Measurements from ENCODE around the gene ARHGAP26. TPM values are rescaled to one million over a fixed set of nuclear protein-coding genes. Genes with fewer than 3 reads are reported as not detected.
A peak's percentile ranks its signal among the peaks of the same experiment; 100 is the strongest.

ARHGAP26 gene
- total and polyA plus RNA-seq, 2 experiments from 2014 or later: 9.5 to 16.8 TPM

GRCh38 chr5:143216211-143216610 is 446.0 kb downstream of the ARHGAP26 start (continued):
- TF ChIP-seq ZNF462 (CRISPR knock-in tag; IDR thresholded peaks at IDR 0.05) (no peak), NANOG (IDR thresholded peaks at IDR 0.05; ENCODE audit: borderline replicate concordance) (no peak)

- Histone ChIP-seq H3K79me2 (replicated peaks; ENCODE audit: insufficient read depth) (no peaks in the 10 kb centered on the region), H3K4me1 (ENCODE audit: insufficient read depth) (no peaks in the 10 kb centered on the region), H3F3A (replicated peaks; ENCODE audit: low read depth) (no peaks in the 10 kb centered on the region), H3K4me3 (no peak overlapping the region), H3K4me2 (no peak overlapping the region), H2AFZ (no peak overlapping the region), H3K27ac (ENCODE audit: low read depth) (no peak overlapping the region), H3K27me3 (ENCODE audit: insufficient read depth) (no peaks in the 10 kb centered on the region), H3K9me2 (ENCODE audit: insufficient read depth) (no peaks in the 10 kb centered on the region), H4K20me1 (replicated peaks; ENCODE audit: insufficient read depth) (no peaks in the 10 kb centered on the region; the same call in 1 of the 2 replicates), H3K36me3 (ENCODE audit: insufficient read depth) (peaks cover 7% of the 10 kb centered on the region; the same call in 1 of the 2 replicates)
- H3K36me3 Mint-ChIP-seq (ENCODE audit: low read depth): no peaks in the 10 kb centered on the region
- no peaks in the 10 kb centered on the region for H3K9me3 Mint-ChIP-seq
- TF ChIP-seq CTCF (conservative IDR thresholded peaks at IDR 0.05; ENCODE audit: low read depth in 2 of 2): peak in 1 of 2 experiments; percentile 38; a peak in 2 of 4 replicates
- TF ChIP-seq EZH2phosphoT487 (IDR thresholded peaks at IDR 0.05; ENCODE audit: unreplicated experiment): no peak
- no peak for DNase-seq (ENCODE audit: low spot score)
- H3K27me3 Mint-ChIP-seq (ENCODE audit: insufficient read depth, low read depth, poor library complexity): peaks cover 6% of the 10 kb centered on the region
- no peak for ATAC-seq
- H3K4me3 Mint-ChIP-seq: no peak overlapping the region
- H3K4me1 Mint-ChIP-seq: peaks cover 21% of the 10 kb centered on the region
- no peak overlapping the region for H3K27ac Mint-ChIP-seq
These were observed 447.1 kb downstream of the ARHGAP26 start for GRCh38 chr5:143217065-143217803.

Data from GM23338 (cell line).